ENCODE measurements around the gene CSNK1G3. TPM values are rescaled to one million over a fixed set of nuclear protein-coding genes. Genes with fewer than 3 reads are reported as not detected.

Gene CSNK1G3
- total and polyA plus RNA-seq, 10 donors, result 9.0 to 81.9 (median 51.6) TPM

GRCh38 chr5:123610665-123611405, 98.9 kb downstream of the CSNK1G3 start:
- 43 to 53% (median 46%) methylated on average over 5 of the region's 5 CpGs for WGBS, 5 donors
- DNase-seq, result no peak

DNA sequence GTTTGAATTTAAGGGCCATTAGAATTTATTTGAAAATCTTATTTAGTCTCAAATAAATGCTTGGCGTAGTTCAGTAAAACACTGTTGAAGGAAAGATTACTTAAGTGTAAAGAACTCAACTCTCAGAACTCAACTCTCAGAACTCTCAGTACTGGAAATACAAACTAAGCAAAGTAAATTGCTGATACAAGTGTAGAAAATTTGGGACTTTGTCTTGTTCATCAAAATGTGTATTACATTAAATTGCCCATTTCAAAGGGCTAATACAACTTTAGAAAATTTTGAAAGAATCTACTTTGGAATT, 99.4 kb downstream of the CSNK1G3 start:
- DNase-seq, result no peak
- Histone ChIP-seq H3K9me3 (no peaks in the 10 kb centered on the region), H3K27me3 (replicated peaks in 1 of 7) (no peaks in the 10 kb centered on the region), H3K4me3 (no peak overlapping the region), H3K36me3 (peaks cover 0 to 61% (median 20%) of the 10 kb centered on the region in 6 donors), H3K4me1 (peaks cover 0 to 9% (median 5%) of the 10 kb centered on the region in 6 donors), H3K27ac (no peak overlapping the region)
- WGBS, 5 donors, result 74 to 90% (median 86%) methylated on average over 1 of the region's 1 CpG
- intact Hi-C loops (cut with DNase I; ENCODE audit: low total_unique reads), result no loop called here
- TF ChIP-seq, protein P1, sequence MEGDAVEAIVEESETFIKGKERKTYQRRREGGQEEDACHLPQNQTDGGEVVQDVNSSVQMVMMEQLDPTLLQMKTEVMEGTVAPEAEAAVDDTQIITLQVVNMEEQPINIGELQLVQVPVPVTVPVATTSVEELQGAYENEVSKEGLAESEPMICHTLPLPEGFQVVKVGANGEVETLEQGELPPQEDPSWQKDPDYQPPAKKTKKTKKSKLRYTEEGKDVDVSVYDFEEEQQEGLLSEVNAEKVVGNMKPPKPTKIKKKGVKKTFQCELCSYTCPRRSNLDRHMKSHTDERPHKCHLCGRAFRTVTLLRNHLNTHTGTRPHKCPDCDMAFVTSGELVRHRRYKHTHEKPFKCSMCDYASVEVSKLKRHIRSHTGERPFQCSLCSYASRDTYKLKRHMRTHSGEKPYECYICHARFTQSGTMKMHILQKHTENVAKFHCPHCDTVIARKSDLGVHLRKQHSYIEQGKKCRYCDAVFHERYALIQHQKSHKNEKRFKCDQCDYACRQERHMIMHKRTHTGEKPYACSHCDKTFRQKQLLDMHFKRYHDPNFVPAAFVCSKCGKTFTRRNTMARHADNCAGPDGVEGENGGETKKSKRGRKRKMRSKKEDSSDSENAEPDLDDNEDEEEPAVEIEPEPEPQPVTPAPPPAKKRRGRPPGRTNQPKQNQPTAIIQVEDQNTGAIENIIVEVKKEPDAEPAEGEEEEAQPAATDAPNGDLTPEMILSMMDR (IDR thresholded peaks at IDR 0.05 in 8 of 11, conservative IDR thresholded peaks at IDR 0.05 in 3 of 11), result peak in 2 of 11 experiments; percentile 16 to 20
- TF ChIP-seq POLR2AphosphoS5 (IDR thresholded peaks at IDR 0.05), result no peak

More at GRCh38 chr5:123610665-123611405, 98.9 kb downstream of the CSNK1G3 start:
- Histone ChIP-seq H3K4me1 (peaks cover 0 to 9% (median 5%) of the 10 kb centered on the region in 6 donors), H3K4me3 (no peak overlapping the region), H3K27ac (peak overlapping the region in 1 of 8 donors; percentile 4), H3K36me3 (peaks cover 0 to 60% (median 19%) of the 10 kb centered on the region in 6 donors), H3K27me3 (replicated peaks in 1 of 7) (no peaks in the 10 kb centered on the region), H3K9me3 (no peaks in the 10 kb centered on the region)
- intact Hi-C loops (cut with DNase I; ENCODE audit: low total_unique reads), result no loop called here
- TF ChIP-seq, protein P1 (IDR thresholded peaks at IDR 0.05 in 8 of 11, conservative IDR thresholded peaks at IDR 0.05 in 3 of 11), result peak; percentile 71 to 92 (median 80)
- no peak for TF ChIP-seq POLR2AphosphoS5 (IDR thresholded peaks at IDR 0.05)

DNA sequence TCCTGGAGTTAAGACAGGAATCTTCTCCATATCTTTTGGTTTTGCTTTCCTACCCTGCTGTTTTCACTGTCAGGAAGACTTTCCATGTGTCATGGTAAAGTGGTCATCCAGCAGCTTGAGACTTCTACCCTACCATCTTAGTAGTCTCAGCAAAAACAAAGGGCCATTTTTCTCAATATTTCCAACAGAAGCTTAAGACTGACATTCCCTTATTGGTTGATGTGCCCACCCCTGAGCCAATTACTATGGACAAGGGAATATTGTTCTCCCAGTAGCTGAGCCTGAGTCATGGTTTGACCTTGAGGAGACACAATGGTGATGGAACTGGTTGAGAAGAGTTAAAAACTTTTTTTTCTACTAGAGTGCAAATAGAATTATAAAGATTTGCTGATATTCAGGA, 105.6 kb downstream of the CSNK1G3 start:
- no peaks in the 10 kb centered on the region for H3K27me3 ChIP-seq (replicated peaks in 1 of 7)
- DNase-seq, result no peak
- H3K4me3 ChIP-seq, result no peak overlapping the region
- H3K4me1 ChIP-seq, result no peaks in the 10 kb centered on the region
- intact Hi-C loops (cut with DNase I; ENCODE audit: low total_unique reads), result no loop called here
- TF ChIP-seq POLR2A (IDR thresholded peaks at IDR 0.05), result no peak
- TF ChIP-seq POLR2AphosphoS5 (IDR thresholded peaks at IDR 0.05), result no peak
- TF ChIP-seq, protein P1 (IDR thresholded peaks at IDR 0.05 in 8 of 11, conservative IDR thresholded peaks at IDR 0.05 in 3 of 11), result no peak
- H3K9me3 ChIP-seq, result no peaks in the 10 kb centered on the region
- peaks cover 0 to 49% (median 24%) of the 10 kb centered on the region in 6 donors for H3K36me3 ChIP-seq
- H3K27ac ChIP-seq, result no peak overlapping the region

- DNase-seq, result no peak
- no peaks in the 10 kb centered on the region for H3K4me1 ChIP-seq
- peaks cover 6 to 74% (median 61%) of the 10 kb centered on the region in 8 donors for H3K9me3 ChIP-seq
- no peak overlapping the region for H3K4me3 ChIP-seq
- H3K27me3 ChIP-seq (replicated peaks in 1 of 7), result peaks cover 0 to 12% (median 0%) of the 10 kb centered on the region in 7 donors
- TF ChIP-seq, protein P1 (IDR thresholded peaks at IDR 0.05 in 8 of 11, conservative IDR thresholded peaks at IDR 0.05 in 3 of 11), result no peak
- TF ChIP-seq POLR2AphosphoS5 (IDR thresholded peaks at IDR 0.05) (no peak), POLR2A (IDR thresholded peaks at IDR 0.05) (no peak)
- H3K27ac ChIP-seq, result no peak overlapping the region
- WGBS, 5 donors, result 67 to 97% (median 90%) methylated on average over 2 of the region's 2 CpGs
- H3K36me3 ChIP-seq, result no peaks in the 10 kb centered on the region
- intact Hi-C loops (cut with DNase I; ENCODE audit: low total_unique reads), result no loop called here
Measured at GRCh38 chr5:123626051-123626450, 114.1 kb downstream of the CSNK1G3 start.

All from spleen (tissue), 11 donors.